HepG2 (cell line): Measurements from ENCODE around the gene LHX1. TPM values are rescaled to one million over a fixed set of nuclear protein-coding genes. Genes with fewer than 3 reads are reported as not detected.
A peak's percentile ranks its signal among the peaks of the same experiment; 100 is the strongest.

Experiments
- CBX1 ChIP-seq: IDR thresholded peaks from one replicate; pipeline ENCODE4 v1.6.1; 2016; ENCODE audit warnings: antibody characterized with exemption, low read depth
- CHCHD3 ChIP-seq: sonication (generic); formaldehyde crosslinking; IDR thresholded peaks from 2 replicates; pipeline ENCODE4 v1.8.0; 2022; ENCODE audit warnings: mild to moderate bottlenecking, missing genetic modification reagents, moderate library complexity
- DNMT3B ChIP-seq: conservative IDR thresholded peaks from 2 replicates; pipeline ENCODE4 v1.6.1; 2016; ENCODE audit warnings: missing biosample characterization, control low read depth
- GRHL1 ChIP-seq: sonication (generic); formaldehyde crosslinking; conservative IDR thresholded peaks from 2 replicates; pipeline ENCODE4 v1.8.0; 2022; ENCODE audit warnings: missing genetic modification reagents
- GTF2F1 ChIP-seq: fragments of 150-350 bp; IDR thresholded peaks from 2 replicates; pipeline ENCODE4 v1.6.1; 2014; ENCODE audit warnings: low read length
- JUND ChIP-seq: sonication (generic); formaldehyde crosslinking; IDR thresholded peaks from 2 replicates; pipeline ENCODE4 v1.8.0; 2022; ENCODE audit warnings: mild to moderate bottlenecking, missing genetic modification reagents
- KDM2A ChIP-seq: sonication (generic); formaldehyde crosslinking; IDR thresholded peaks from 2 replicates; pipeline ENCODE4 v1.4.0; 2020; ENCODE audit warnings: low read depth, missing genetic modification reagents, borderline replicate concordance
- KDM5B ChIP-seq: sonication (generic); formaldehyde crosslinking; IDR thresholded peaks from 2 replicates; pipeline ENCODE4 v1.4.0; 2020; ENCODE audit warnings: missing genetic modification reagents, mild to moderate bottlenecking, borderline replicate concordance
- MEIS2 ChIP-seq: sonication (generic); formaldehyde crosslinking; IDR thresholded peaks from 2 replicates; pipeline ENCODE4 v1.9.0; 2021; ENCODE audit warnings: mild to moderate bottlenecking, missing genetic modification reagents
- NCOA5 ChIP-seq: sonication (generic); formaldehyde crosslinking; IDR thresholded peaks from 2 replicates; pipeline ENCODE4 v1.4.0; 2020; ENCODE audit warnings: missing genetic modification reagents
- PAF1 ChIP-seq: IDR thresholded peaks from 2 replicates; pipeline ENCODE4 v1.6.1; 2016; ENCODE audit warnings: missing genetic modification reagents, missing compliant biosample characterization
- PRDM15 ChIP-seq: sonication (generic); formaldehyde crosslinking; IDR thresholded peaks from 2 replicates; pipeline ENCODE4 v1.4.0; 2020; ENCODE audit warnings: missing genetic modification reagents
- REPIN1 ChIP-seq: sonication (generic); formaldehyde crosslinking; IDR thresholded peaks from 2 replicates; pipeline ENCODE4 v1.8.0; 2022; ENCODE audit warnings: missing genetic modification reagents, low read depth, mild to moderate bottlenecking, borderline replicate concordance
- REXO4 ChIP-seq: sonication (generic); formaldehyde crosslinking; IDR thresholded peaks from 2 replicates; pipeline ENCODE4 v1.8.0; 2022; ENCODE audit warnings: missing genetic modification reagents, mild to moderate bottlenecking, borderline replicate concordance
- TARDBP ChIP-seq: sonication (generic); formaldehyde crosslinking; IDR thresholded peaks from 2 replicates; pipeline ENCODE4 v1.8.0; 2022; ENCODE audit warnings: mild to moderate bottlenecking, missing genetic modification reagents
- TRAFD1 ChIP-seq: sonication (generic); formaldehyde crosslinking; IDR thresholded peaks from 2 replicates; pipeline ENCODE4 v1.5.1; 2020; ENCODE audit warnings: missing genetic modification reagents, mild to moderate bottlenecking, borderline replicate concordance
- YEATS2 ChIP-seq: sonication (generic); formaldehyde crosslinking; IDR thresholded peaks from 2 replicates; pipeline ENCODE4 v1.4.0; 2020; ENCODE audit warnings: missing genetic modification reagents, borderline replicate concordance
- ZNF510 ChIP-seq: sonication (generic); formaldehyde crosslinking; IDR thresholded peaks from 2 replicates; pipeline ENCODE4 v1.4.0; 2020; ENCODE audit warnings: low read depth, mild to moderate bottlenecking, missing genetic modification reagents
- ZNF614 ChIP-seq: IDR thresholded peaks from 2 replicates; pipeline ENCODE4 v1.6.1; 2018; ENCODE audit warnings: missing biosample characterization, missing genetic modification reagents, inconsistent platforms, borderline replicate concordance
- ZNF784 ChIP-seq: sonication (generic); formaldehyde crosslinking; IDR thresholded peaks from 2 replicates; pipeline ENCODE4 v1.5.1; 2020; ENCODE audit warnings: missing genetic modification reagents, mild to moderate bottlenecking, borderline replicate concordance
- ZSCAN21 ChIP-seq: sonication (generic); formaldehyde crosslinking; IDR thresholded peaks from 2 replicates; pipeline ENCODE4 v1.8.0; 2022; ENCODE audit warnings: mild to moderate bottlenecking, missing genetic modification reagents, moderate library complexity, borderline replicate concordance
- ZSCAN9 ChIP-seq: IDR thresholded peaks from 2 replicates; pipeline ENCODE4 v1.6.1; 2016; ENCODE audit warnings: borderline replicate concordance
- polyA plus RNA-seq, 8 experiments: library from polyadenylated mRNA; depleted of rRNA in 3 of 8; stranded (reverse) in 7 of 8; unstranded in 1 of 8; fragments of >200 nt; fragmentation: Illumina TruSeq in 4 of 8; extraction: Trizol in 4 of 8; gene quantifications; 2 replicates each; pipeline versions ENCODE4 v1.2.1 to v1.2.3, GENCODE V29; 2011 to 2016; ENCODE audit warnings: low read depth in 4 of 8, missing spikeins in 1 of 8, mixed read lengths in 1 of 8; ENCODE audit not compliant: insufficient read depth in 1 of 8
- total RNA-seq, 5 experiments: library from RNA; depleted of rRNA; stranded (reverse); fragments of >200 nt; fragmentation: Illumina TruSeq; extraction: Trizol; gene quantifications; 2 replicates each; pipeline ENCODE4 v1.2.3, GENCODE V29; 2016; ENCODE audit warnings: low read depth in 1 of 5

The LHX1 gene
- total and polyA plus RNA-seq, 2 of the 13 experiments (the other 11 are each of a cell fraction or from before 2014, with no cell fraction given) = not detected

GRCh38 chr17:36948717-36949460 is 11.6 kb downstream of the LHX1 start, which contains the start of gene AATF (continued):
- TF ChIP-seq TRAFD1 (CRISPR knock-in tag) (peak; percentile 82), ZSCAN9 (CRISPR knock-in tag) (peak; percentile 98), PAF1 (CRISPR knock-in tag) (no peak), GRHL1 (no peak), JUND (CRISPR knock-in tag) (peak; percentile 82), MEIS2 (CRISPR knock-in tag) (peak; percentile 96), CBX1 (peak; percentile 92), CHCHD3 (CRISPR knock-in tag) (peak; percentile 47; the same call in 1 of the 2 replicates), REXO4 (peak; percentile 42; the same call in 1 of the 2 replicates), KDM2A (CRISPR knock-in tag) (peak; percentile 94), ZSCAN21 (CRISPR knock-in tag) (peak; percentile 99), ZNF614 (CRISPR knock-in tag) (peak; percentile 72; the same call in 1 of the 2 replicates), GTF2F1 (no peak), NCOA5 (CRISPR knock-in tag) (no peak), PRDM15 (CRISPR knock-in tag) (0 out of 2 replicates have a peak, but pooled peaks have one; percentile 42), KDM5B (peak; percentile 99), ZNF784 (peak; percentile 99), YEATS2 (peak; percentile 92), TARDBP (CRISPR knock-in tag) (peak; percentile 90), REPIN1 (CRISPR knock-in tag) (peak; percentile 97), DNMT3B (CRISPR knock-in tag) (peak; percentile 95), ZNF510 (CRISPR knock-in tag) (peak; percentile 97; the same call in 1 of the 2 replicates)
